Prostate gland (tissue), 2 donors: ENCODE measurements around the gene CRYBB3. TPM values are rescaled to one million over a fixed set of nuclear protein-coding genes. Genes with fewer than 3 reads are reported as not detected.

Source experiments
- DNase-seq: peaks from one replicate; pipeline ENCODE4 v3.0.0-alpha.2; 2019; ENCODE audit warnings: low spot score
- H3K27ac ChIP-seq, 2 donors: fragments of 200-600 bp; sonication (generic); 2 replicates each; pipeline ENCODE4 v1.5.1; 2017 to 2019
- H3K27me3 ChIP-seq: fragments of 200-600 bp; sonication (generic); replicated peaks from 2 replicates; pipeline ENCODE4 v1.5.1; 2019; ENCODE audit not compliant: insufficient read depth
- H3K36me3 ChIP-seq, 2 donors: fragments of 200-600 bp; sonication (generic); 1 replicate in 1 of 2; 2 replicates in 1 of 2; pipeline versions ENCODE4 v1.5.1 to v1.8.1; 2017 to 2019
- H3K4me1 ChIP-seq: fragments of 200-600 bp; sonication (generic); replicated peaks from 2 replicates; pipeline ENCODE4 v1.5.1; 2019
- H3K4me3 ChIP-seq, 2 donors: fragments of 200-600 bp; sonication (generic); 2 replicates each; pipeline ENCODE4 v1.5.1; 2017 to 2019
- H3K9me3 ChIP-seq: fragments of 200-600 bp; sonication (generic); 2 replicates; pipeline ENCODE4 v1.5.1; 2017
- CTCF ChIP-seq, 4 experiments: fragments of 200-600 bp in 2 of 4; fragments of 450-650 bp in 2 of 4; sonication (generic) in 2 of 4; IDR thresholded peaks; 1 replicate in 3 of 4; 2 replicates in 1 of 4; pipeline ENCODE4 v1.5.1; 2016 to 2019; ENCODE audit warnings: antibody characterized with exemption in 4 of 4, mild to moderate bottlenecking in 2 of 4, moderate library complexity in 2 of 4
- POLR2A ChIP-seq: fragments of 450-650 bp; IDR thresholded peaks from one replicate; pipeline ENCODE4 v1.6.1; 2016; ENCODE audit warnings: antibody characterized with exemption, mild to moderate bottlenecking
- POLR2AphosphoS5 ChIP-seq: sonication (generic); formaldehyde crosslinking; IDR thresholded peaks from one replicate; pipeline ENCODE4 v1.6.1; 2017; ENCODE audit warnings: antibody characterized with exemption
- WGBS: methylation state at CpG from one replicate; pipeline ENCODE4 v1.1.5; 2018; 5-methylcytosine and 5-hydroxymethylcytosine counted together
- intact Hi-C: fragments of 100-400 bp; cut with DNase I; formaldehyde crosslinking; loops from one replicate; pipeline ENCODE4 v1.14.2; 2022
- total RNA-seq, 2 donors: library from RNA; depleted of rRNA; stranded (reverse); fragments of >200 nt; gene quantifications; one replicate each; pipeline ENCODE4 v1.1.0, GENCODE V29; 2016

Gene CRYBB3
- total RNA-seq, 2 donors from 2014 or later = 0.36 TPM; not detected in 1

- Histone ChIP-seq H3K36me3 (no peaks in the 10 kb centered on the region), H3K4me3 (no peak overlapping the region), H3K27ac (no peak overlapping the region), H3K4me1 (no peaks in the 10 kb centered on the region), H3K27me3 (no peaks in the 10 kb centered on the region), H3K9me3 (no peaks in the 10 kb centered on the region)
- TF ChIP-seq POLR2A (no peak), POLR2AphosphoS5 (no peak), CTCF (IDR thresholded peaks at IDR 0.05) (no peak)
- 70% methylated on average over 1 of the region's 1 CpG for WGBS
- no peak for DNase-seq
- intact Hi-C loops = no loop called here
Measured at GRCh38 chr22:25162561-25162960, 37.1 kb upstream of the CRYBB3 start.

GRCh38 chr22:25165785-25166184 lies 33.9 kb upstream of the CRYBB3 start:
- no peaks in the 10 kb centered on the region for H3K4me1 ChIP-seq
- no peak overlapping the region for H3K4me3 ChIP-seq
- H3K36me3 ChIP-seq = no peaks in the 10 kb centered on the region
- H3K9me3 ChIP-seq = no peaks in the 10 kb centered on the region
- no peak for DNase-seq
- intact Hi-C loops = no loop called here
- H3K27ac ChIP-seq = no peak overlapping the region
- no peaks in the 10 kb centered on the region for H3K27me3 ChIP-seq
- no peak for TF ChIP-seq POLR2AphosphoS5
- no peak for TF ChIP-seq CTCF (IDR thresholded peaks at IDR 0.05)
- TF ChIP-seq POLR2A = no peak
- 96% methylated on average over 10 of the region's 10 CpGs for WGBS

- Histone ChIP-seq H3K27ac (no peak overlapping the region), H3K4me1 (no peaks in the 10 kb centered on the region), H3K9me3 (no peaks in the 10 kb centered on the region), H3K27me3 (no peaks in the 10 kb centered on the region), H3K4me3 (no peak overlapping the region), H3K36me3 (no peaks in the 10 kb centered on the region)
- WGBS = 83% methylated on average over 9 of the region's 9 CpGs
- no peak for DNase-seq
- intact Hi-C loops = no loop called here
- TF ChIP-seq CTCF (IDR thresholded peaks at IDR 0.05) = no peak
- no peak for TF ChIP-seq POLR2AphosphoS5
- TF ChIP-seq POLR2A = no peak
Measured at GRCh38 chr22:25166266-25167040, 33.2 kb upstream of the CRYBB3 start.

GRCh38 chr22:25167082-25167481 lies 32.6 kb upstream of the CRYBB3 start:
- TF ChIP-seq POLR2A (no peak), CTCF (IDR thresholded peaks at IDR 0.05) (no peak), POLR2AphosphoS5 (no peak)
- DNase-seq = no peak
- Histone ChIP-seq H3K4me1 (no peaks in the 10 kb centered on the region), H3K36me3 (no peaks in the 10 kb centered on the region), H3K9me3 (no peaks in the 10 kb centered on the region), H3K27ac (no peak overlapping the region), H3K4me3 (no peak overlapping the region), H3K27me3 (no peaks in the 10 kb centered on the region)
- 87% methylated on average over 7 of the region's 7 CpGs for WGBS
- intact Hi-C loops = no loop called here
